Measurements from ENCODE around the gene FREM1. TPM values are rescaled to one million over a fixed set of nuclear protein-coding genes. Genes with fewer than 3 reads are reported as not detected.

Gene FREM1
- total RNA-seq, 1 experiment from 2014 or later = 1.2 TPM

- intact Hi-C loops (cut with micrococcal nuclease) = no loop called here
- H3K9me2 ChIP-seq (replicated peaks; ENCODE audit: low read length) = no peaks in the 10 kb centered on the region
- H3K9me3 ChIP-seq (ENCODE audit: low read length) = no peaks in the 10 kb centered on the region
- H3K4me2 ChIP-seq (ENCODE audit: low read length) = no peak overlapping the region
- no peaks in the 10 kb centered on the region for H3K79me2 ChIP-seq (ENCODE audit: low read length)
- no peaks in the 10 kb centered on the region for H3K36me3 ChIP-seq (ENCODE audit: low read depth, low read length)
- CTCF ChIA-PET = no interaction called here
- no peaks in the 10 kb centered on the region for H3F3A ChIP-seq (ENCODE audit: low read length, unreplicated experiment)
- no peak overlapping the region for H3K27ac ChIP-seq (ENCODE audit: low read length)
- ATAC-seq (no peak), DNase-seq (no peak)
- BruUV-seq (replicated peaks) = no TSS peak
- TF ChIP-seq, protein P1, sequence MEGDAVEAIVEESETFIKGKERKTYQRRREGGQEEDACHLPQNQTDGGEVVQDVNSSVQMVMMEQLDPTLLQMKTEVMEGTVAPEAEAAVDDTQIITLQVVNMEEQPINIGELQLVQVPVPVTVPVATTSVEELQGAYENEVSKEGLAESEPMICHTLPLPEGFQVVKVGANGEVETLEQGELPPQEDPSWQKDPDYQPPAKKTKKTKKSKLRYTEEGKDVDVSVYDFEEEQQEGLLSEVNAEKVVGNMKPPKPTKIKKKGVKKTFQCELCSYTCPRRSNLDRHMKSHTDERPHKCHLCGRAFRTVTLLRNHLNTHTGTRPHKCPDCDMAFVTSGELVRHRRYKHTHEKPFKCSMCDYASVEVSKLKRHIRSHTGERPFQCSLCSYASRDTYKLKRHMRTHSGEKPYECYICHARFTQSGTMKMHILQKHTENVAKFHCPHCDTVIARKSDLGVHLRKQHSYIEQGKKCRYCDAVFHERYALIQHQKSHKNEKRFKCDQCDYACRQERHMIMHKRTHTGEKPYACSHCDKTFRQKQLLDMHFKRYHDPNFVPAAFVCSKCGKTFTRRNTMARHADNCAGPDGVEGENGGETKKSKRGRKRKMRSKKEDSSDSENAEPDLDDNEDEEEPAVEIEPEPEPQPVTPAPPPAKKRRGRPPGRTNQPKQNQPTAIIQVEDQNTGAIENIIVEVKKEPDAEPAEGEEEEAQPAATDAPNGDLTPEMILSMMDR (conservative IDR thresholded peaks at IDR 0.05; ENCODE audit: low read depth, low read length) = no peak
- no peak for TF ChIP-seq EZH2 (IDR thresholded peaks at IDR 0.05; ENCODE audit: low read length, unreplicated experiment)
- no peak for TF ChIP-seq EZH2phosphoT487 (IDR thresholded peaks at IDR 0.05; ENCODE audit: borderline replicate concordance, low read length)
- H2AFZ ChIP-seq (ENCODE audit: low read length) = no peak overlapping the region
- H3K27me3 ChIP-seq (ENCODE audit: low read length) = no peaks in the 10 kb centered on the region
- H3K9ac ChIP-seq (ENCODE audit: low read length) = no peak overlapping the region
- H4K20me1 ChIP-seq (ENCODE audit: low read length) = no peaks in the 10 kb centered on the region
- H3K4me3 ChIP-seq (ENCODE audit: low read length) = no peak overlapping the region
- peaks cover 34% of the 10 kb centered on the region for H3K4me1 ChIP-seq (ENCODE audit: insufficient read depth, low read length)
- POLR2A ChIA-PET (ENCODE audit: unreplicated experiment) = no interaction called here
Measured at GRCh38 chr9:14913366-14913765, 3.1 kb upstream of the FREM1 start.

- no peaks in the 10 kb centered on the region for H4K20me1 ChIP-seq (ENCODE audit: low read length)
- intact Hi-C loops (cut with micrococcal nuclease) = no loop called here
- no peaks in the 10 kb centered on the region for H3K79me2 ChIP-seq (ENCODE audit: low read length)
- H2AFZ ChIP-seq (ENCODE audit: low read length) = no peak overlapping the region
- TF ChIP-seq EZH2 (IDR thresholded peaks at IDR 0.05; ENCODE audit: low read length, unreplicated experiment) (no peak), EZH2phosphoT487 (IDR thresholded peaks at IDR 0.05; ENCODE audit: borderline replicate concordance, low read length) (no peak)
- TF ChIP-seq, protein P1 (conservative IDR thresholded peaks at IDR 0.05; ENCODE audit: low read depth, low read length) = no peak
- H3K27me3 ChIP-seq (ENCODE audit: low read length) = no peaks in the 10 kb centered on the region
- CTCF ChIA-PET = no interaction called here
- H3K4me1 ChIP-seq (ENCODE audit: insufficient read depth, low read length) = peaks cover 37% of the 10 kb centered on the region
- H3K9ac ChIP-seq (ENCODE audit: low read length) = no peak overlapping the region
- no peak overlapping the region for H3K4me2 ChIP-seq (ENCODE audit: low read length)
- no peaks in the 10 kb centered on the region for H3K9me3 ChIP-seq (ENCODE audit: low read length)
- H3K9me2 ChIP-seq (replicated peaks; ENCODE audit: low read length) = no peaks in the 10 kb centered on the region
- no peak overlapping the region for H3K4me3 ChIP-seq (ENCODE audit: low read length)
- no peak for DNase-seq
- H3K36me3 ChIP-seq (ENCODE audit: low read depth, low read length) = no peaks in the 10 kb centered on the region
- POLR2A ChIA-PET (ENCODE audit: unreplicated experiment) = no interaction called here
- BruUV-seq (replicated peaks) = no TSS peak
- no peak for ATAC-seq
- H3F3A ChIP-seq (ENCODE audit: low read length, unreplicated experiment) = no peaks in the 10 kb centered on the region
- no peak overlapping the region for H3K27ac ChIP-seq (ENCODE audit: low read length)
Measured at GRCh38 chr9:14912859-14913258, 2.6 kb upstream of the FREM1 start.

GRCh38 chr9:14911046-14911445 lies 818 bp upstream of the FREM1 start:
- Histone ChIP-seq H3K79me2 (ENCODE audit: low read length) (no peaks in the 10 kb centered on the region), H3K9me2 (replicated peaks; ENCODE audit: low read length) (no peaks in the 10 kb centered on the region), H4K20me1 (ENCODE audit: low read length) (no peaks in the 10 kb centered on the region), H3K4me2 (ENCODE audit: low read length) (0 out of 2 replicates have a peak overlapping the region, but pooled peaks have one; percentile 71), H3F3A (ENCODE audit: low read length, unreplicated experiment) (no peaks in the 10 kb centered on the region), H3K27me3 (ENCODE audit: low read length) (no peaks in the 10 kb centered on the region), H3K4me3 (ENCODE audit: low read length) (no peak overlapping the region), H3K9me3 (ENCODE audit: low read length) (no peaks in the 10 kb centered on the region), H3K27ac (ENCODE audit: low read length) (no peak overlapping the region), H3K4me1 (ENCODE audit: insufficient read depth, low read length) (peaks cover 37% of the 10 kb centered on the region), H2AFZ (ENCODE audit: low read length) (no peak overlapping the region), H3K9ac (ENCODE audit: low read length) (no peak overlapping the region), H3K36me3 (ENCODE audit: low read depth, low read length) (no peaks in the 10 kb centered on the region)
- ChIA-PET POLR2A (ENCODE audit: unreplicated experiment) (interaction anchor here (0.6 kb wide), 1 partner anchor 181 kb away, joined by 4 read pairs; no protein-coding TSS in a partner anchor), CTCF (no interaction called here)
- intact Hi-C loops (cut with micrococcal nuclease) = no loop called here
- no peak for ATAC-seq
- no peak for DNase-seq
- TF ChIP-seq, protein P1 (conservative IDR thresholded peaks at IDR 0.05; ENCODE audit: low read depth, low read length) = no peak
- no peak for TF ChIP-seq EZH2phosphoT487 (IDR thresholded peaks at IDR 0.05; ENCODE audit: borderline replicate concordance, low read length)
- no peak for TF ChIP-seq EZH2 (IDR thresholded peaks at IDR 0.05; ENCODE audit: low read length, unreplicated experiment)
- BruUV-seq (replicated peaks) = no TSS peak

All from PC-3 (cell line).